ENCODE data around the gene GGPS1. TPM values are rescaled to one million over a fixed set of nuclear protein-coding genes. Genes with fewer than 3 reads are reported as not detected.

GGPS1 gene
- polyA plus RNA-seq, 3 donors: 7.9 to 53.0 (median 45.8) TPM

DNA sequence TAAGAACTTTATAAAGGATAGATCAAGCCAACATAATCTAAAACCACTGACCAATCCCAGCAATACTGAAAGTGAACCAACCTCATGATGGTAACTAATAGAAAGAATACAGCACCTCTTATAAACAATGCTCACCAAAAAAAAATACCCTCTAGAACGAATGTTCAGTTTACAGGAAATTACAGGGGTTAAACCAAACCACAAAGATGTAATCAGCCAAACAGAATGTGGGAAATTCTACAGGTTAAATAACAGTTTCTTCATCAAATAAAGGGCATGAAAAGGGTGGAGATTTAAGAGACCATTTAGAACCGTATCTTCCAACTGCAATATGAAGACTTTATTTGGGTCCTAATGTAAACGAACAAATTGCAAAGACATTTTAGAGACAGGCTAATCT is 30.8 kb upstream of the GGPS1 start:
- Histone ChIP-seq H4K20me1 (ENCODE audit: insufficient read depth, low read length) (peaks cover 100% of the 10 kb centered on the region), H3K36me3 (replicated peaks in 1 of 2; ENCODE audit: control insufficient read depth in 1 of 2, insufficient read depth in 2 of 2, low read length in 2 of 2) (no peaks in the 10 kb centered on the region), H3K27ac (ENCODE audit: low read depth in 1 of 2, low read length in 2 of 2) (no peak overlapping the region), H3K9me3 (replicated peaks in 1 of 2; ENCODE audit: control insufficient read depth in 1 of 2, insufficient read depth in 1 of 2, low read length in 2 of 2) (no peaks in the 10 kb centered on the region), H3K79me2 (ENCODE audit: insufficient read depth, low read length) (peaks cover 98% of the 10 kb centered on the region), H3K4me2 (replicated peaks; ENCODE audit: extremely low read depth, low read length, poor library complexity, severe bottlenecking) (no peak overlapping the region), H3K4me3 (replicated peaks in 1 of 3; ENCODE audit: low read depth in 2 of 3, low read length in 3 of 3) (no peak overlapping the region), H3K27me3 (ENCODE audit: control insufficient read depth in 2 of 2, insufficient read depth in 2 of 2, low read length in 2 of 2) (no peaks in the 10 kb centered on the region), H3K4me1 (ENCODE audit: control insufficient read depth in 1 of 2, insufficient read depth in 2 of 2, low read length in 2 of 2) (peaks cover 2 to 4% of the 10 kb centered on the region in 2 donors), H3K9ac (ENCODE audit: insufficient read depth, low read length, poor library complexity, severe bottlenecking) (no peak overlapping the region), H2AFZ (ENCODE audit: insufficient read depth, low read depth, low read length, poor library complexity, severe bottlenecking) (no peak overlapping the region)
- WGBS (ENCODE audit: insufficient coverage): 80% methylated on average over 1 of the region's 3 CpGs
- no peak for DNase-seq
- Mint-ChIP-seq H3K27me3 (ENCODE audit: low read depth in 3 of 3) (peaks cover 0 to 2% (median 0%) of the 10 kb centered on the region in 3 donors), H3K4me1 (peaks cover 34% of the 10 kb centered on the region), H3K36me3 (no peaks in the 10 kb centered on the region), H3K4me3 (no peak overlapping the region), H3K27ac (no peak overlapping the region), H3K9me3 (peaks cover 0 to 7% (median 2%) of the 10 kb centered on the region in 7 donors)
- TF ChIP-seq, protein P1, sequence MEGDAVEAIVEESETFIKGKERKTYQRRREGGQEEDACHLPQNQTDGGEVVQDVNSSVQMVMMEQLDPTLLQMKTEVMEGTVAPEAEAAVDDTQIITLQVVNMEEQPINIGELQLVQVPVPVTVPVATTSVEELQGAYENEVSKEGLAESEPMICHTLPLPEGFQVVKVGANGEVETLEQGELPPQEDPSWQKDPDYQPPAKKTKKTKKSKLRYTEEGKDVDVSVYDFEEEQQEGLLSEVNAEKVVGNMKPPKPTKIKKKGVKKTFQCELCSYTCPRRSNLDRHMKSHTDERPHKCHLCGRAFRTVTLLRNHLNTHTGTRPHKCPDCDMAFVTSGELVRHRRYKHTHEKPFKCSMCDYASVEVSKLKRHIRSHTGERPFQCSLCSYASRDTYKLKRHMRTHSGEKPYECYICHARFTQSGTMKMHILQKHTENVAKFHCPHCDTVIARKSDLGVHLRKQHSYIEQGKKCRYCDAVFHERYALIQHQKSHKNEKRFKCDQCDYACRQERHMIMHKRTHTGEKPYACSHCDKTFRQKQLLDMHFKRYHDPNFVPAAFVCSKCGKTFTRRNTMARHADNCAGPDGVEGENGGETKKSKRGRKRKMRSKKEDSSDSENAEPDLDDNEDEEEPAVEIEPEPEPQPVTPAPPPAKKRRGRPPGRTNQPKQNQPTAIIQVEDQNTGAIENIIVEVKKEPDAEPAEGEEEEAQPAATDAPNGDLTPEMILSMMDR (IDR thresholded peaks at IDR 0.05): no peak
- intact Hi-C loops (cut with micrococcal nuclease): no loop called here

DNA sequence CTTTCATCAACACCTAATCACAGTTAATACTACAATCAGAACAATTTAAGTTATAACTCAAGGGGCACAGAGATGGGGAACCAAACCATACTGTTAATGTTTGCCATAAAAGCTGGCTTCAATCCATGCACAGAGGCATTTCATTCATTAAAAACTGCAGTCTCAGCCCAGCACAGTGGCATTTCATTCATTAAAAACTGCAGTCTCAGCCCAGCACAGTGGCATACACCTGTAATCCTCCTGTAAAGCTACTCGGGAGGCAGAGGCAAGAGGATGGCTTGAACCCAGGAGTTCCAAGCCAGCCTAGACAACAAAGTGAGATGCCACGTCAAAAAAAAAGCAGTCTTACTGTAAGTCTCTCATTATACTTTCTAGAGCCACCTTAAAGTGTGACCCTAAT is 29.6 kb upstream of the GGPS1 start:
- Mint-ChIP-seq H3K27me3 (ENCODE audit: low read depth in 3 of 3) (peaks cover 0 to 2% (median 0%) of the 10 kb centered on the region in 3 donors), H3K4me3 (no peak overlapping the region), H3K36me3 (no peaks in the 10 kb centered on the region), H3K9me3 (peaks cover 0 to 7% (median 2%) of the 10 kb centered on the region in 7 donors), H3K4me1 (peaks cover 27% of the 10 kb centered on the region), H3K27ac (peak overlapping the region in 1 of 7 donors; percentile 16)
- H4K20me1 ChIP-seq (ENCODE audit: insufficient read depth, low read length): peaks cover 100% of the 10 kb centered on the region
- H2AFZ ChIP-seq (ENCODE audit: insufficient read depth, low read depth, low read length, poor library complexity, severe bottlenecking): no peak overlapping the region
- H3K27me3 ChIP-seq (ENCODE audit: control insufficient read depth in 2 of 2, insufficient read depth in 2 of 2, low read length in 2 of 2): no peaks in the 10 kb centered on the region
- H3K9ac ChIP-seq (ENCODE audit: insufficient read depth, low read length, poor library complexity, severe bottlenecking): no peak overlapping the region
- WGBS (ENCODE audit: insufficient coverage): 75% methylated on average over 2 of the region's 2 CpGs
- no peaks in the 10 kb centered on the region for H3K4me1 ChIP-seq (ENCODE audit: control insufficient read depth in 1 of 2, insufficient read depth in 2 of 2, low read length in 2 of 2)
- no peak overlapping the region for H3K4me3 ChIP-seq (replicated peaks in 1 of 3; ENCODE audit: low read depth in 2 of 3, low read length in 3 of 3)
- intact Hi-C loops (cut with micrococcal nuclease): no loop called here
- no peak overlapping the region for H3K27ac ChIP-seq (ENCODE audit: low read depth in 1 of 2, low read length in 2 of 2)
- TF ChIP-seq, protein P1 (IDR thresholded peaks at IDR 0.05): no peak
- peaks cover 98% of the 10 kb centered on the region for H3K79me2 ChIP-seq (ENCODE audit: insufficient read depth, low read length)
- H3K36me3 ChIP-seq (replicated peaks in 1 of 2; ENCODE audit: control insufficient read depth in 1 of 2, insufficient read depth in 2 of 2, low read length in 2 of 2): no peaks in the 10 kb centered on the region
- no peak overlapping the region for H3K4me2 ChIP-seq (replicated peaks; ENCODE audit: extremely low read depth, low read length, poor library complexity, severe bottlenecking)
- no peak for DNase-seq
- H3K9me3 ChIP-seq (replicated peaks in 1 of 2; ENCODE audit: control insufficient read depth in 1 of 2, insufficient read depth in 1 of 2, low read length in 2 of 2): no peaks in the 10 kb centered on the region
